Measurements from ENCODE around the gene PLEKHM3. TPM values are rescaled to one million over a fixed set of nuclear protein-coding genes. Genes with fewer than 3 reads are reported as not detected.

Gene PLEKHM3
- total and polyA plus RNA-seq, 2 of the 13 experiments (the other 11 are each of a cell fraction or from before 2014, with no cell fraction given) = 4.5 to 4.7 TPM

DNA sequence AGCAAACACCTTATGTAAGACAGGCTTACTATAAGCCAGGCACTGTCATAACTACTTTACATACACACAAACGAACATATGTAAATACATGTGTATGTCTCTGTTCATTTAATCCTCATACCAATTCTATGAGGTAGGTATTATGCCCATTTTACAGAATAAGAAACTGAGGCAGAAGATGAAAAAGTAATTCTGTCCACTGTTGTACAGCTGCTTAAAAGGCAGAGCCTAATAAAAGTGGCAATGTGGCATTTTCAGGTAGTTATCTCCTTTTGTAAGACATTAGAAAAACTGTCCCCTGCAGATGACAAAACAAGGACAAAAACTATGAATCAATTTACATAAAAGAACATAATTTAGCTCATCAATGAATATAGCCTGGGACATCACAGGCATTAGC is 69.9 kb downstream of the PLEKHM3 start:
- no peak overlapping the region for H3K4me2 ChIP-seq (ENCODE audit: low read depth, low read length)
- WGBS (ENCODE audit: low lambda C conversion rate) = 37% methylated on average over 1 of the region's 1 CpG
- DNase-seq (ENCODE audit: low spot score) = no peak

DNA sequence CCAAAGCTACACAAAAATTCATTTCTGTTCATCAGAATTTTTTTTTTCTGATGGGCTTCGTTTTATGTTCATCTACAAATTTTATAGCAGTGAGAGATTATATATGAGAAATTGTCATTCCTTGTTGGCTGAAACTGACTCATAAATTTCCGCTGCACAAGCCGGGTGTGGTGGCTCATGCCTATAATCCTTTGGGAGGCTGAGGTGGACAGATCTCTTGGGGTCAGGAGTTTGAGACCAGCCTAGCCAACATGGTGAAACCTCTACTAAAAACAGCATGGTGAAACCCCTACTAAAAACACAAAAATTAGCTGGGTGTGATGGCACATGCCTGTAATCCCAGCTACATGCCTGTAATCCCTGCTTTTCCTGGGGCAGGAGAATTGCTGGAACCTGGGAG is 72.0 kb downstream of the PLEKHM3 start:
- no peak overlapping the region for H3K4me2 ChIP-seq (ENCODE audit: low read depth, low read length)
- intact Hi-C loops (cut with micrococcal nuclease; ENCODE audit: unreplicated experiment) (no loop called here), in situ Hi-C loops (cut with HindIII; ENCODE audit: extremely low pct_ligation_motif_present, low pct_unique_long_range_greater_than_20kb) (no loop called here)
- no peaks in the 10 kb centered on the region for H4K20me1 ChIP-seq (ENCODE audit: insufficient read depth, low read length)
- H3K79me2 ChIP-seq (ENCODE audit: insufficient read depth, low read length) = no peaks in the 10 kb centered on the region
- TF ChIP-seq TAF1 (CRISPR knock-in tag; IDR thresholded peaks at IDR 0.05) = no peak
- TF ChIP-seq, protein P1, sequence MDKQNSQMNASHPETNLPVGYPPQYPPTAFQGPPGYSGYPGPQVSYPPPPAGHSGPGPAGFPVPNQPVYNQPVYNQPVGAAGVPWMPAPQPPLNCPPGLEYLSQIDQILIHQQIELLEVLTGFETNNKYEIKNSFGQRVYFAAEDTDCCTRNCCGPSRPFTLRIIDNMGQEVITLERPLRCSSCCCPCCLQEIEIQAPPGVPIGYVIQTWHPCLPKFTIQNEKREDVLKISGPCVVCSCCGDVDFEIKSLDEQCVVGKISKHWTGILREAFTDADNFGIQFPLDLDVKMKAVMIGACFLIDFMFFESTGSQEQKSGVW (CRISPR knock-in tag; IDR thresholded peaks at IDR 0.05; ENCODE audit: borderline replicate concordance) = 0 out of 2 replicates have a peak, but pooled peaks have one; percentile 35
- no peak for ATAC-seq
- no peak overlapping the region for H2AFZ ChIP-seq (ENCODE audit: low read length)
- no peak for DNase-seq (ENCODE audit: low spot score)
- no peaks in the 10 kb centered on the region for H3K27me3 ChIP-seq (ENCODE audit: control insufficient read depth in 1 of 2, insufficient read depth in 2 of 2, low read length in 2 of 2)
- H3K4me1 ChIP-seq (ENCODE audit: insufficient read depth, low read length) = peaks cover 44% of the 10 kb centered on the region
- 96% methylated on average over 3 of the region's 3 CpGs for WGBS (ENCODE audit: low lambda C conversion rate)
- ChIA-PET CTCF (ENCODE audit: low intra/inter-chr PET ratio, low total read pairs) (no interaction called here), POLR2A (interaction anchor here (0.7 to 3.5 kb wide), 4 partner anchors 18 to 109 kb away, joined by 3 to 12 read pairs (median 3); no protein-coding TSS in a partner anchor)
- no TSS peak for BruUV-seq (replicated peaks)
- H3K36me3 ChIP-seq (replicated peaks in 1 of 2; ENCODE audit: control insufficient read depth in 1 of 2, insufficient read depth in 2 of 2, low read length in 2 of 2) = no peaks in the 10 kb centered on the region
- H3K4me3 ChIP-seq (replicated peaks in 1 of 3; ENCODE audit: insufficient read depth in 1 of 3, low read depth in 2 of 3, low read length in 3 of 3) = no peak overlapping the region
- FAIRE-seq = no peak
- H3K9ac ChIP-seq (ENCODE audit: insufficient read depth, low read depth, low read length) = no peak overlapping the region
- H3K9me3 ChIP-seq (ENCODE audit: low read length) = no peaks in the 10 kb centered on the region
- no peak overlapping the region for H3K27ac ChIP-seq (ENCODE audit: extremely low read length, insufficient read depth, low read length)

More for the DNA sequence above, 69.9 kb downstream of the PLEKHM3 start:
- Histone ChIP-seq H3K79me2 (ENCODE audit: insufficient read depth, low read length) (no peaks in the 10 kb centered on the region), H3K36me3 (replicated peaks in 1 of 2; ENCODE audit: control insufficient read depth in 1 of 2, insufficient read depth in 2 of 2, low read length in 2 of 2) (no peaks in the 10 kb centered on the region), H2AFZ (ENCODE audit: low read length) (no peak overlapping the region), H3K9ac (ENCODE audit: insufficient read depth, low read depth, low read length) (no peak overlapping the region), H4K20me1 (ENCODE audit: insufficient read depth, low read length) (no peaks in the 10 kb centered on the region), H3K9me3 (ENCODE audit: low read length) (no peaks in the 10 kb centered on the region), H3K4me1 (ENCODE audit: insufficient read depth, low read length) (peaks cover 28% of the 10 kb centered on the region), H3K27ac (ENCODE audit: extremely low read length, insufficient read depth, low read length) (no peak overlapping the region), H3K4me3 (replicated peaks in 1 of 3; ENCODE audit: insufficient read depth in 1 of 3, low read depth in 2 of 3, low read length in 3 of 3) (no peak overlapping the region), H3K27me3 (ENCODE audit: control insufficient read depth in 1 of 2, insufficient read depth in 2 of 2, low read length in 2 of 2) (no peaks in the 10 kb centered on the region)
- TF ChIP-seq ZNF557 (CRISPR knock-in tag; IDR thresholded peaks at IDR 0.05) = no peak
- TF ChIP-seq ZNF629 (CRISPR knock-in tag; conservative IDR thresholded peaks at IDR 0.05) = peak; percentile 83
- no peak for TF ChIP-seq NR2C2 (CRISPR knock-in tag; IDR thresholded peaks at IDR 0.05; ENCODE audit: borderline replicate concordance)
- TF ChIP-seq AKAP8 (CRISPR knock-in tag; IDR thresholded peaks at IDR 0.05) = no peak
- TF ChIP-seq CHD4 (IDR thresholded peaks at IDR 0.05; ENCODE audit: borderline replicate concordance, low read length) = peak; percentile 68; the same call in 1 of the 2 replicates
- in situ Hi-C loops (cut with HindIII; ENCODE audit: extremely low pct_ligation_motif_present, low pct_unique_long_range_greater_than_20kb) (no loop called here), intact Hi-C loops (cut with micrococcal nuclease; ENCODE audit: unreplicated experiment) (no loop called here)
- CTCF ChIA-PET (ENCODE audit: low intra/inter-chr PET ratio, low total read pairs) = no interaction called here
- FAIRE-seq (no peak), ATAC-seq (no peak)
- no TSS peak for BruUV-seq (replicated peaks)
- POLR2A ChIA-PET = interaction anchor here (2.1 kb wide), 1 partner anchor 20 kb away, joined by 6 read pairs; no protein-coding TSS in a partner anchor

Data from HepG2 (cell line).